Nucleus accumbens (tissue), 56 donors: Measurements from ENCODE around the gene DUSP9.

Experiments
- DNase-seq, 56 donors: peaks; one replicate each; lab custom pipeline; 2025; lab: John Stamatoyannopoulos, UW

The DUSP9 gene

GRCh38 chrX:153621949-153622598 is 24.9 kb upstream of the DUSP9 start:
- DNase-seq, result no peak

GRCh38 chrX:153622661-153623309 is 24.2 kb upstream of the DUSP9 start:
- DNase-seq, result no peak

GRCh38 chrX:153623310-153624029 is 23.5 kb upstream of the DUSP9 start:
- DNase-seq, result no peak

- no peak for DNase-seq
Observed at GRCh38 chrX:153624196-153625091, 22.6 kb upstream of the DUSP9 start.

- DNase-seq, result peak in 1 of 56 donors; percentile 37
Observed at GRCh38 chrX:153625271-153626024, 21.6 kb upstream of the DUSP9 start.

GRCh38 chrX:153626025-153626633 is 20.9 kb upstream of the DUSP9 start:
- DNase-seq, result no peak

GRCh38 chrX:153626863-153627674 is 19.9 kb upstream of the DUSP9 start:
- DNase-seq, result no peak

GRCh38 chrX:153627675-153628111 is 19.3 kb upstream of the DUSP9 start:
- peak in 6 of 56 donors; percentile 11 to 46 (median 18) for DNase-seq

GRCh38 chrX:153628129-153628528 is 18.9 kb upstream of the DUSP9 start:
- no peak for DNase-seq

GRCh38 chrX:153628665-153629064 is 18.3 kb upstream of the DUSP9 start:
- no peak for DNase-seq

GRCh38 chrX:153631346-153631745 is 15.7 kb upstream of the DUSP9 start:
- no peak for DNase-seq

GRCh38 chrX:153631907-153632594 is 15.0 kb upstream of the DUSP9 start:
- DNase-seq, result no peak

- no peak for DNase-seq
Observed at GRCh38 chrX:153632595-153632946, 14.4 kb upstream of the DUSP9 start.

GRCh38 chrX:153633048-153633447 is 14.0 kb upstream of the DUSP9 start:
- DNase-seq, result no peak

GRCh38 chrX:153633607-153634180 is 13.3 kb upstream of the DUSP9 start:
- no peak for DNase-seq

- DNase-seq, result no peak
Observed at GRCh38 chrX:153634236-153634635, 12.8 kb upstream of the DUSP9 start.

- DNase-seq, result no peak
Observed at GRCh38 chrX:153634832-153635231, 12.2 kb upstream of the DUSP9 start.

GRCh38 chrX:153635388-153635787 is 11.6 kb upstream of the DUSP9 start:
- no peak for DNase-seq
